ENCODE measurements around the gene GAL3ST2. TPM values are rescaled to one million over a fixed set of nuclear protein-coding genes. Genes with fewer than 3 reads are reported as not detected.
A peak's percentile ranks its signal among the peaks of the same experiment; 100 is the strongest.
"Not testable (repeated sequence)": the region's sequence is repeated elsewhere in the genome, so short reads cannot be mapped to it uniquely, and the experiment has no call there.

The GAL3ST2 gene
- total RNA-seq, 1 donor, result 0.43 TPM

- TF ChIP-seq, protein P1, sequence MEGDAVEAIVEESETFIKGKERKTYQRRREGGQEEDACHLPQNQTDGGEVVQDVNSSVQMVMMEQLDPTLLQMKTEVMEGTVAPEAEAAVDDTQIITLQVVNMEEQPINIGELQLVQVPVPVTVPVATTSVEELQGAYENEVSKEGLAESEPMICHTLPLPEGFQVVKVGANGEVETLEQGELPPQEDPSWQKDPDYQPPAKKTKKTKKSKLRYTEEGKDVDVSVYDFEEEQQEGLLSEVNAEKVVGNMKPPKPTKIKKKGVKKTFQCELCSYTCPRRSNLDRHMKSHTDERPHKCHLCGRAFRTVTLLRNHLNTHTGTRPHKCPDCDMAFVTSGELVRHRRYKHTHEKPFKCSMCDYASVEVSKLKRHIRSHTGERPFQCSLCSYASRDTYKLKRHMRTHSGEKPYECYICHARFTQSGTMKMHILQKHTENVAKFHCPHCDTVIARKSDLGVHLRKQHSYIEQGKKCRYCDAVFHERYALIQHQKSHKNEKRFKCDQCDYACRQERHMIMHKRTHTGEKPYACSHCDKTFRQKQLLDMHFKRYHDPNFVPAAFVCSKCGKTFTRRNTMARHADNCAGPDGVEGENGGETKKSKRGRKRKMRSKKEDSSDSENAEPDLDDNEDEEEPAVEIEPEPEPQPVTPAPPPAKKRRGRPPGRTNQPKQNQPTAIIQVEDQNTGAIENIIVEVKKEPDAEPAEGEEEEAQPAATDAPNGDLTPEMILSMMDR (IDR thresholded peaks at IDR 0.05; ENCODE audit: insufficient read depth, low read depth, low read length), result no peak
- DNase-seq (ENCODE audit: low read depth), result peak; percentile 70
- peak overlapping the region; percentile 42 for H3K4me3 ChIP-seq (ENCODE audit: low read depth, low read length)
Measured at GRCh38 chr2:241803387-241804325, 27.0 kb downstream of the GAL3ST2 start.

DNA sequence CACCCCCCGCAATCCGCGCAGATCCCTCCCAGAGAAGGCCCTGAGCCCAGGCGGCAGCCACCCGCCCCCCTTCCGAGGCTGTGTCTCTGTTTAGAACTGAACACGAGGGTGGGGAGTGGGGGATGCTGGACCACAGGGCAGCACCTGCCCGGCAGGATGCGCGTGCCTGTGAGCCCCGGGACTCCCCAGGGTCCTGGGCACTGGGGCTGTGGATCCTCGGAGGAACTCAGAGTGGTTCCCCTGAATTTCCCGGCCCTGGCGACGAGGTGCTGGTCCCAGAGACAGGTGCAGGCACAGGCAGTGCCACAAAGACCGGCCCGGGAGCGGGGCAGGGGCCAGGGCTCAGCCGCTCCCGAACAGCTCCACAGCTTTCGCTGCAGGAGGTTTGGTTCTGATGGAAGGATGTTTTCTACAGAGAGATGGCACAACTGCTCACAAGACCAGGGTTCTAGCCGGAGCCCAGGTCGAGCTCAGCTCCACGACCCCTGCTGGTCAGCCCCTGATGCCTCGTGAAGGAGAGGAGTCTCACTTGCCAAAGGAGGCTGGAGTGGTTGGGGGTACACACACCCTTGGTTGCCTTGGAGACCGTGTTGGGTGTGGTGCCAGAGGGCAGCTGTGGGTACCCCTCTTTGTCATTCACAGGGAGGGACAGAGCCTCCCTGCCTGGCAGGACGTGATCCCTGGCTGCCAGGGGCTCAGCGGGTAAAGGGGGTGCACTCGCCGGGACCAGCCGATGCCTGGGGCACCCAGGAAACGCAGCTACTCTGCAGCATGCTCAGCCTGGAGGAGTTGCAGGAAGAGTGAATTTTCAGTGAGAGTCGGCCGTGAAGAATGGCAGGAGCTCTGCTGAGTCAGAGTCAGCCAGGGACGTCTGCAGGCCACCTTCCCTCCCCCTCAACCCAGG lies 28.0 kb downstream of the GAL3ST2 start:
- peak; percentile 52 for DNase-seq (ENCODE audit: low read depth)
- TF ChIP-seq, protein P1 (IDR thresholded peaks at IDR 0.05; ENCODE audit: insufficient read depth, low read depth, low read length), result no peak
- H3K4me3 ChIP-seq (ENCODE audit: low read depth, low read length), result peak overlapping the region; percentile 41

DNA sequence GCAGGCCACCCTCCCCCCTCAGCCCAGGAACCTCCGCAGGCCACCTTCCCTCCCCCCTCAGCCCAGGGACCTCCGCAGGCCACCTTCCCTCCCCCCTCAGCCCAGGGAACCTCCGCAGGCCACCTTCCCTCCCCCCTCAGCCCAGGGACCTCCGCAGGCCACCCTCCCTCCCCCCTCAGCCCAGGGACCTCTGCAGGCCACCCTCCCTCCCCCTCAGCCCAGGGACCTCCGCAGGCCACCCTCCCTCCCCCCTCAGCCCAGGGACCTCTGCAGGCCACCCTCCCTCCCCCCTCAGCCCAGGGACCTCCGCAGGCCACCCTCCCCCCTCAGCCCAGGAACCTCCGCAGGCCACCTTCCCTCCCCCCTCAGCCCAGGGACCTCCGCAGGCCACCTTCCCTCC lies 29.6 kb downstream of the GAL3ST2 start:
- not testable (repeated sequence) for H3K4me3 ChIP-seq (ENCODE audit: low read depth, low read length)
- DNase-seq (ENCODE audit: low read depth), result peak; percentile 43

DNA sequence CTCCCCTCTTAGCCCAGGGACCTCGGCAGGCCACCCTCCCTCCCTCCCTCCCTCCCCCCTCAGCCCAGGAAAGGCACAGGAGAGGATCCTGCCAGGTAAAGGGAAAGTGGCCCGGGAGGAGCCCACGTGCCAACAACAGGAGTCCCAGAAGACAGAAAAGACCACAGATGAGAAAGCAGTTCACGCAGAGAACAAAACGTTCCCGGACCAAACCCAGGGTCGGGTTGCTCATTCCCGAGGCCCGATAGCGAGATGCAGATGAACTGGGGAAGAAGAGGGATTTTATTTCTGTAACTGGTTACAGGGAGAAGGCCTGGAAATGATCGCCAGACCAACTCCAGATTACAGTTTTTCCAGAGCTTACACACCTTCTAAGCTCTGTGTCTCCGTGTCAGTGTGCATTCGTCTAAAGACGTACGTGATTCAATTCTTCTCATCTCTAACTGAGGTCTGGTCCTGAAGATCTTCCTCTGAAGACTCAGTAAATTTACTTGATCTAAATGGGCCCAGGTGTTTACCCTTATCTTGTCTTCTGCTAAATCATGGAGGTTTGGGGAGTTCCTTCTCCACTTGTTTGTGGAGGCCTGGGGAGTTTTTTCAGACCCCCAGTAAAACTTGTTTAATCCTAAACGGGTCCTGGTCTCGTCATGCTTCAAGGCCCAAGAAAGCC lies 31.6 kb downstream of the GAL3ST2 start:
- no peak overlapping the region for H3K4me3 ChIP-seq (ENCODE audit: low read depth, low read length)
- DNase-seq (ENCODE audit: low read depth), result peak; percentile 30
- TF ChIP-seq, protein P1 (IDR thresholded peaks at IDR 0.05; ENCODE audit: insufficient read depth, low read depth, low read length), result no peak

DNA sequence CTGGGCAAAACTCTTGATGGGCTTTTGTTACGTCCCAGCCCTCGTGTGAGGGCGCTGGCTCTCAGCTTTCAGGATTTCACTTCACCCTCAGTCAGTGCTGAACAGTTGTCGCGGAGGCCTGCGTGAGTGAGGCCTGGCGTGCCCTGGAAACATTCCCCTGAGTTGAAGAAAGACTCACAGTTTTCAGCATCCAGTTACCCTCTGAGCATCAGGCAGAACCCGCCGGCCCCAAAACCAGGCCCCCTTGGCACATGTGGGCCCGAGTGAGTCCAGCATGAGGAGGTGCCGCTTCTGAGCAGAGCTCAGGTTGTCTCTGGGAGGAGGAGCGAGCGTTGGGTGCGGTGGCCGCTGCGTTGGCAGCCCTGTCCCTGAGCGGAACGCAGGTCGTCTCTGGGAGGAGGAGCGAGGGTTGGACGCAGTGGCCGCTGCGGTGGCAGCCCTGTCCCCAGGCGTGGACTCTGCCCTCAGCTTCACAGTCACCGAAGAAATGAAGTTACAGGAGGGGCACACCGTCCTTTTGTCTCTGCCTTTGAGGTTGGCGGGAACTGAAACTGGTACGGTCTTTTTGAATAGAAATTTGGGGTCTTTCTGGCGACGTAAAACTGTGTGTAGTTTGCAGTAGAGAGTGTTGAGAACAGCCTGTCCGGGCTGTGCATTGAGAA lies 32.2 kb downstream of the GAL3ST2 start, which contains the start of gene NEU4:
TSS of gene NEU4 (plus strand) at position 473 of the 662 bp plus-strand sequence. CDS start 5,292 bp downstream, outside the sequence.
- no peak within 1 kb of the TSS for H3K4me3 ChIP-seq (ENCODE audit: low read depth, low read length)
- DNase-seq (ENCODE audit: low read depth), result no peak
- TF ChIP-seq, protein P1 (IDR thresholded peaks at IDR 0.05; ENCODE audit: insufficient read depth, low read depth, low read length), result no peak

DNA sequence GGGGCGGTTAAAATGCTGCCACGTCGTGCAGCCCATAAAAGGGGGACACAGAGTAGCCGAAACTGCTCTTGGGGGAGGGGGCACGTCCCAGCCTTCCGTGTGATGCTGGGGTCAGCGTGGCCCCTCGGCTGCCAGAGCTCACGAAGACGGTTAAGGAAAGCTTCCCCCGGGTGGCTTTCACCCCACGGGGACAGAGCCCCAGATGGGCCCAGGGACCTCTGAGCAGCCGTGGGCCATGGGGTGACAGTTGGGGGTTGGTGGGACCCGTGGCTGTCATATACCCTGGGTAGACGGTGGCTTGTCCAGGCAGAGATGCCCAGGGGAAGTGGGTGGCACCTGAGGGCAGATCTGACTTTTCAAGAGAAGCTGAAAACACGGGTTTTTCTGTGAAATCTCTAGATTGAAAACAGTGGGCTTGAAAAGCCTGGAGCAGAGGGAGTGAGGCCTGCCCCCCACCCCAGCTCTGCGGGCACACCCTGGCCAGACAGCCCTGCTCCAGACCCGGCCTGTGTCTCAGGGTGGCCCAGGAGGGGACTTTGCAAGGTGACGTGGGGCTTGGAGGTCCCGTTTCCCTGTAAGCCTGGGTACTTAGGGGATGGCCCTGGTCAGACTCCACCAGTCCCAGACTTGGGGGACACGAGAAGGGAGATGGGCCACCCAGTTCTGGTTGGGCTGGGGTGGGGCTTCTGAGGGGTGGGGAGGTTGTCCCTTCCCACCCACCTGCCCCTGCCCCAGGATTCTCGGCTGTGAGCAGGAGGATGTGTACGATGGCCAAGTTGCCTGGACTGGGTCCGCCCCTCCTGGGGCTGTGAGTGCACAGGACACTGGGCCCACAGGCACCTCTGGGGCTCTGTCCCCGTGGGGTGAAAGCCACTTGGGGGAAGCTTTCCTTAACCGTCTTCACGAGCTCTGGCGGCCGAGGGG lies 33.0 kb downstream of the GAL3ST2 start:
- TF ChIP-seq, protein P1 (IDR thresholded peaks at IDR 0.05; ENCODE audit: insufficient read depth, low read depth, low read length), result no peak

More for the DNA sequence above, 33.0 kb downstream of the GAL3ST2 start:
- DNase-seq (ENCODE audit: low read depth), result no peak
- H3K4me3 ChIP-seq (ENCODE audit: low read depth, low read length), result no peak overlapping the region

Data from fibroblast of villous mesenchyme (primary cell).